Gastrocnemius medialis (tissue), 4 donors: ENCODE data around the gene GPI. TPM values are rescaled to one million over a fixed set of nuclear protein-coding genes. Genes with fewer than 3 reads are reported as not detected.

ENCODE experiments used
- ATAC-seq, 2 donors: fragments of 150-250 bp; one replicate each; pipeline ENCODE4 v1.9.1; 2016
- DNase-seq, 2 donors: peaks; one replicate each; pipeline ENCODE4 v3.0.0-alpha.2; 2019
- H3K27ac ChIP-seq, 4 donors: fragments of 200-600 bp; sonication (generic); 1 replicate in 1 of 4; 2 replicates in 3 of 4; pipeline ENCODE4 v1.5.1; 2016 to 2018; ENCODE audit warnings: mild to moderate bottlenecking in 2 of 4, moderate library complexity in 1 of 4
- H3K27me3 ChIP-seq, 3 donors: fragments of 200-600 bp; sonication (generic) in 2 of 3; 1 replicate in 1 of 3; 2 replicates in 2 of 3; pipeline versions ENCODE4 v1.5.1 to v1.6.0; 2016 to 2019; ENCODE audit warnings: mild to moderate bottlenecking in 1 of 3, moderate library complexity in 1 of 3
- H3K36me3 ChIP-seq, 2 donors: fragments of 200-600 bp; sonication (generic) in 1 of 2; one replicate each; pipeline ENCODE4 v1.5.1; 2017 to 2018
- H3K4me1 ChIP-seq, 2 donors: fragments of 200-600 bp; sonication (generic) in 1 of 2; one replicate each; pipeline ENCODE4 v1.5.1; 2016 to 2017; ENCODE audit warnings: mild to moderate bottlenecking in 2 of 2
- H3K4me3 ChIP-seq, 4 donors: fragments of 200-600 bp; sonication (generic) in 3 of 4; 1 replicate in 1 of 4; 2 replicates in 3 of 4; pipeline ENCODE4 v1.5.1; 2016 to 2019; ENCODE audit warnings: mild to moderate bottlenecking in 2 of 4
- H3K9me3 ChIP-seq, 3 donors: fragments of 200-600 bp; sonication (generic) in 2 of 3; 1 replicate in 1 of 3; 2 replicates in 2 of 3; pipeline ENCODE4 v1.5.1; 2016 to 2019
- CTCF ChIP-seq, 5 experiments: fragments of 450-650 bp in 3 of 5; fragments of 200-600 bp in 2 of 5; sonication (generic) in 2 of 5; IDR thresholded peaks in 4 of 5; conservative IDR thresholded peaks in 1 of 5; 1 replicate in 4 of 5; 2 replicates in 1 of 5; pipeline ENCODE4 v1.5.1; 2016 to 2019; ENCODE audit warnings: antibody characterized with exemption in 5 of 5, mild to moderate bottlenecking in 3 of 5, moderate library complexity in 3 of 5
- POLR2A ChIP-seq, 2 donors: fragments of 450-650 bp; IDR thresholded peaks; one replicate each; pipeline ENCODE4 v1.6.1; 2017; ENCODE audit warnings: antibody characterized with exemption in 2 of 2, mild to moderate bottlenecking in 2 of 2, moderate library complexity in 2 of 2
- in situ Hi-C, 4 donors: fragments of 200-750 bp; cut with MboI; loops; one replicate each; pipeline versions ENCODE4 v1.15.0 to v1.8.0; 2017; ENCODE audit warnings: low sequenced_read_pairs in 4 of 4
- intact Hi-C: fragments of 100-400 bp; cut with DNase I; formaldehyde crosslinking; loops from one replicate; pipeline ENCODE4 v1.15.1; 2023; ENCODE audit warnings: low total_unique reads
- total RNA-seq, 4 donors: library from RNA; depleted of rRNA; stranded (reverse); fragments of >200 nt; gene quantifications; one replicate each; pipeline versions ENCODE4 v1.1.0 to v1.2.3, GENCODE V29; 2016

Gene GPI
- total RNA-seq, 4 donors from 2014 or later, result 83.2 to 231 (median 173) TPM

- H3K9me3 ChIP-seq, result no peaks in the 10 kb centered on the region
- intact Hi-C loops, result no loop called here
- TF ChIP-seq CTCF (IDR thresholded peaks at IDR 0.05 in 4 of 5, conservative IDR thresholded peaks at IDR 0.05 in 1 of 5), result no peak
- TF ChIP-seq POLR2A (IDR thresholded peaks at IDR 0.05), result no peak
- H3K4me3 ChIP-seq, result no peak overlapping the region
- no peaks in the 10 kb centered on the region for H3K36me3 ChIP-seq
- H3K27me3 ChIP-seq, result no peaks in the 10 kb centered on the region
- H3K4me1 ChIP-seq, result peaks cover 23 to 24% of the 10 kb centered on the region in 2 donors
- DNase-seq (no peak), ATAC-seq (no peak)
- in situ Hi-C loops, result no loop called here
- no peak overlapping the region for H3K27ac ChIP-seq
Observed at GRCh38 chr19:34426096-34426661, 61.2 kb downstream of the GPI start.

- no peaks in the 10 kb centered on the region for H3K27me3 ChIP-seq
- DNase-seq, result peak; percentile 69 to 85
- peak overlapping the region; percentile 97 to 98 (median 98) for H3K27ac ChIP-seq
- in situ Hi-C loops, result no loop called here
- TF ChIP-seq POLR2A (IDR thresholded peaks at IDR 0.05) (peak; percentile 71 to 75), CTCF (IDR thresholded peaks at IDR 0.05 in 4 of 5, conservative IDR thresholded peaks at IDR 0.05 in 1 of 5) (no peak)
- intact Hi-C loops, result loop anchor here (1.0 to 2.0 kb wide), 4 partner anchors 24 to 248 kb away; partner anchors contain the start of genes PDCD2L, SCGB2B2 and ZNF302
- H3K4me3 ChIP-seq, result peak overlapping the region; percentile 84 to 98 (median 91)
- H3K4me1 ChIP-seq, result peaks cover 44 to 47% of the 10 kb centered on the region in 2 donors
- ATAC-seq, result peak; percentile 88 to 90
- no peaks in the 10 kb centered on the region for H3K36me3 ChIP-seq
- H3K9me3 ChIP-seq, result no peaks in the 10 kb centered on the region
Observed at GRCh38 chr19:34428549-34429285, 63.7 kb downstream of the GPI start.

GRCh38 chr19:34429553-34429952, 64.6 kb downstream of the GPI start:
- TF ChIP-seq CTCF (IDR thresholded peaks at IDR 0.05 in 4 of 5, conservative IDR thresholded peaks at IDR 0.05 in 1 of 5) (no peak), POLR2A (IDR thresholded peaks at IDR 0.05) (no peak)
- Histone ChIP-seq H3K27ac (peak overlapping the region; percentile 97 to 98 (median 98)), H3K4me3 (peak overlapping the region; percentile 84 to 98 (median 91)), H3K9me3 (no peaks in the 10 kb centered on the region), H3K36me3 (peaks cover 0 to 8% of the 10 kb centered on the region in 2 donors), H3K27me3 (no peaks in the 10 kb centered on the region), H3K4me1 (peaks cover 46 to 50% of the 10 kb centered on the region in 2 donors)
- ATAC-seq (no peak), DNase-seq (no peak)
- intact Hi-C loops (loop anchor here (1.0 to 2.0 kb wide), 2 partner anchors 32 to 247 kb away; partner anchors contain the start of genes SCGB2B2 and ZNF302), in situ Hi-C loops (no loop called here)

GRCh38 chr19:34430738-34431625, 66.0 kb downstream of the GPI start:
- H3K4me1 ChIP-seq, result peaks cover 50 to 53% of the 10 kb centered on the region in 2 donors
- H3K9me3 ChIP-seq, result no peaks in the 10 kb centered on the region
- in situ Hi-C loops (no loop called here), intact Hi-C loops (loop anchor here (1.0 to 10.0 kb wide), 2 partner anchors 72 to 176 kb away; partner anchors contain the start of gene GARRE1)
- ATAC-seq (no peak), DNase-seq (no peak)
- H3K27ac ChIP-seq, result peak overlapping the region; percentile 97 to 98 (median 98)
- H3K36me3 ChIP-seq, result peaks cover 3 to 22% of the 10 kb centered on the region in 2 donors
- TF ChIP-seq CTCF (IDR thresholded peaks at IDR 0.05 in 4 of 5, conservative IDR thresholded peaks at IDR 0.05 in 1 of 5), result peak; percentile 25 to 72 (median 46)
- TF ChIP-seq POLR2A (IDR thresholded peaks at IDR 0.05), result no peak
- no peaks in the 10 kb centered on the region for H3K27me3 ChIP-seq
- peak overlapping the region; percentile 11 to 92 (median 87) for H3K4me3 ChIP-seq
